GM12878 (cell line): ENCODE data around the gene TANC1. TPM values are rescaled to one million over a fixed set of nuclear protein-coding genes. Genes with fewer than 3 reads are reported as not detected.

Experiments
- ATAC-seq: fragments of 200-7000 bp; cut with Tn5 transposase; 3 replicates; pipeline ENCODE4 v1.9.1; 2020; ENCODE audit warnings: mild to moderate bottlenecking, moderate library complexity
- BruUV-seq: library from RNA; stranded (reverse); fragments of 400-500 nt; replicated peaks from 2 replicates; lab custom pipeline; 2021; lab: Mats Ljungman, UMichigan
- CTCF ChIA-PET: fragments of 300-600 bp; sonication (Branson Sonifier 250); formaldehyde crosslinking; extraction: SDS; loops from one replicate; lab custom pipeline; 2021; ENCODE audit warnings: inconsistent platforms; lab: Yijun Ruan, JAX
- POLR2A ChIA-PET: fragments of 350-600 bp; formaldehyde crosslinking; extraction: SDS; loops from one replicate; lab custom pipeline; 2021; ENCODE audit warnings: inconsistent platforms; lab: Charles Lee
- RAD21 ChIA-PET: fragments of 300-600 bp; sonication (Branson Sonifier 250); formaldehyde crosslinking; loops from one replicate; lab custom pipeline; 2023; ENCODE audit warnings: antibody characterized with exemption; ENCODE audit not compliant: unreplicated experiment; lab: Charles Lee
- SMC1A ChIA-PET: fragments of 300-600 bp; sonication (Branson Sonifier 250); formaldehyde crosslinking; loops from one replicate; lab custom pipeline; 2023; ENCODE audit not compliant: unreplicated experiment, uncharacterized antibody; lab: Charles Lee
- DNase-seq: peaks from one replicate; pipeline ENCODE4 v3.0.0-alpha.2; 2011; ENCODE audit warnings: low read depth, low spot score
- FAIRE-seq: peaks from 3 replicates; lab custom pipeline; 2011; peaks lifted over from hg19 to GRCh38; lab: Jason Lieb, UNC
- H2AFZ ChIP-seq: 2 replicates; pipeline ENCODE4 v1.6.0; 2011; ENCODE audit warnings: low read depth, low read length, control low read depth; ENCODE audit not compliant: control insufficient read depth
- H3K27ac ChIP-seq: 2 replicates; pipeline ENCODE4 v1.5.1; 2011; ENCODE audit warnings: control low read depth; ENCODE audit not compliant: control insufficient read depth, insufficient read depth
- H3K27me3 ChIP-seq, 2 experiments: replicated peaks in 1 of 2; 2 replicates each; pipeline versions ENCODE4 v1.6.0 to v1.6.1; 2011; ENCODE audit warnings: low read length in 1 of 2; ENCODE audit not compliant: control insufficient read depth in 2 of 2, insufficient read depth in 2 of 2
- H3K36me3 ChIP-seq, 2 experiments: 2 replicates each; pipeline ENCODE4 v1.5.1; 2011; ENCODE audit warnings: low read length in 1 of 2; ENCODE audit not compliant: control insufficient read depth in 2 of 2, insufficient read depth in 2 of 2
- H3K4me1 ChIP-seq: 2 replicates; pipeline ENCODE4 v1.6.1; 2011; ENCODE audit warnings: mild to moderate bottlenecking, low read length, moderate library complexity, mixed read lengths; ENCODE audit not compliant: control insufficient read depth, insufficient read depth
- H3K4me2 ChIP-seq: 2 replicates; pipeline ENCODE4 v1.6.0; 2011; ENCODE audit warnings: control low read depth; ENCODE audit not compliant: control insufficient read depth, insufficient read depth
- H3K4me3 ChIP-seq: fragments of 200-600 bp; sonication (generic); 2 replicates; pipeline ENCODE4 v1.5.1; 2016
- H3K79me2 ChIP-seq: 2 replicates; pipeline ENCODE4 v1.6.0; 2011; ENCODE audit warnings: low read length; ENCODE audit not compliant: control insufficient read depth, insufficient read depth
- H3K9ac ChIP-seq: 2 replicates; pipeline ENCODE4 v1.8.0; 2011; ENCODE audit warnings: low read length, control low read depth, mixed read lengths; ENCODE audit not compliant: control insufficient read depth, insufficient read depth
- H3K9me3 ChIP-seq: replicated peaks from 3 replicates; pipeline ENCODE4 v1.5.1; 2011; ENCODE audit warnings: mild to moderate bottlenecking, low read length; ENCODE audit not compliant: control insufficient read depth, insufficient read depth
- H4K20me1 ChIP-seq: 2 replicates; pipeline ENCODE4 v1.6.0; 2011; ENCODE audit not compliant: control insufficient read depth, insufficient read depth
- CHD4 ChIP-seq: fragments of 200-600 bp; sonication (generic); IDR thresholded peaks from 2 replicates; pipeline ENCODE4 v1.6.1; 2016; ENCODE audit warnings: mild to moderate bottlenecking
- HCFC1 ChIP-seq: fragments of 150-350 bp; IDR thresholded peaks from 2 replicates; pipeline ENCODE4 v1.6.1; 2014; ENCODE audit warnings: low read length
- IKZF2 ChIP-seq, 2 experiments: fragments of 450-650 bp; IDR thresholded peaks; 2 replicates each; pipeline ENCODE4 v1.6.1; 2017; ENCODE audit warnings: mild to moderate bottlenecking in 2 of 2, moderate library complexity in 2 of 2
- IRF3 ChIP-seq: fragments of 450-650 bp; IDR thresholded peaks from 2 replicates; pipeline ENCODE4 v1.6.1; 2014; ENCODE audit warnings: mild to moderate bottlenecking
- MTA2 ChIP-seq: fragments of 450-650 bp; IDR thresholded peaks from 2 replicates; pipeline ENCODE4 v1.6.1; 2016; ENCODE audit warnings: low read depth, mild to moderate bottlenecking, moderate library complexity
- MYB ChIP-seq: fragments of 150-350 bp; IDR thresholded peaks from 2 replicates; pipeline ENCODE4 v1.6.1; 2014; ENCODE audit warnings: mild to moderate bottlenecking, low read depth, low read length, borderline replicate concordance
- NFXL1 ChIP-seq: fragments of 450-650 bp; IDR thresholded peaks from 2 replicates; pipeline ENCODE4 v1.6.1; 2017; ENCODE audit warnings: antibody characterized with exemption, mild to moderate bottlenecking, borderline replicate concordance
- POLR2AphosphoS2 ChIP-seq: IDR thresholded peaks from 2 replicates; pipeline ENCODE4 v1.6.1; 2011; ENCODE audit warnings: low read depth, mild to moderate bottlenecking, low read length, improper control_type of control experiment, moderate library complexity
- REST ChIP-seq: IDR thresholded peaks from 2 replicates; pipeline ENCODE4 v1.6.1; 2012; ENCODE audit warnings: mild to moderate bottlenecking, low read depth, low read length
- TAF1 ChIP-seq: IDR thresholded peaks from 2 replicates; pipeline ENCODE4 v1.6.1; 2011; ENCODE audit warnings: mild to moderate bottlenecking, low read depth, low read length, borderline replicate concordance
- ZSCAN29 ChIP-seq: fragments of 450-650 bp; IDR thresholded peaks from 2 replicates; pipeline ENCODE4 v1.6.1; 2017; ENCODE audit warnings: mild to moderate bottlenecking, moderate library complexity
- WGBS: methylation state at CpG from one replicate; pipeline ENCODE4 v1.1.6; 2016; ENCODE audit warnings: low lambda C conversion rate; ENCODE audit not compliant: insufficient replicate concordance, insufficient coverage; ENCODE audit errors: missing lambda C conversion rate; 5-methylcytosine and 5-hydroxymethylcytosine counted together
- in situ Hi-C: fragments of 300-500 bp; cut with MboI; formaldehyde crosslinking; loops from 9 replicates; pipeline ENCODE4 v1.14.3; 2018; ENCODE audit warnings: mixed read lengths
- intact Hi-C: fragments of 100-400 bp; cut with micrococcal nuclease; formaldehyde crosslinking; loops from one replicate; pipeline ENCODE4 v1.14.2; 2022; ENCODE audit not compliant: unreplicated experiment
- polyA plus RNA-seq, 11 experiments: library from polyadenylated mRNA; depleted of rRNA in 4 of 11; unstranded in 6 of 11; stranded (reverse) in 5 of 11; fragments of >200 nt; fragmentation: Nextera tagmentation in 4 of 11; fragmentation: Illumina TruSeq in 1 of 11; extraction: Ambion mirVana in 4 of 11; extraction: Trizol in 1 of 11; gene quantifications; 1 replicate in 1 of 11; 2 replicates in 10 of 11; pipeline versions ENCODE4 v1.2.1 to v1.2.3, GENCODE V29; 2011 to 2016; ENCODE audit warnings: inconsistent platforms in 2 of 11, missing spikeins in 2 of 11, low read depth in 1 of 11
- total RNA-seq, 4 experiments: library from RNA; depleted of rRNA in 3 of 4; stranded (reverse); fragments of >200 nt in 3 of 4; fragmentation: Illumina TruSeq in 1 of 4; extraction: Trizol in 1 of 4; gene quantifications; 2 replicates each; pipeline versions ENCODE4 v1.2.1 to v1.2.3, GENCODE V29; 2013 to 2021

Gene TANC1
- total and polyA plus RNA-seq, 10 of the 15 experiments (the other 5 are each of a cell fraction or from before 2014, with no cell fraction given) = 0.05 to 5.0 (median 0.34) TPM

GRCh38 chr2:159074605-159075004 lies 106.2 kb downstream of the TANC1 start:
- DNase-seq (no peak), FAIRE-seq (no peak)
- BruUV-seq = no TSS peak

GRCh38 chr2:159075727-159076126 lies 107.3 kb downstream of the TANC1 start:
- no peak for TF ChIP-seq HCFC1
- TF ChIP-seq CHD4 = no peak
- TF ChIP-seq NFXL1 = no peak
- no peak for TF ChIP-seq MTA2
- TF ChIP-seq TAF1 = no peak
- TF ChIP-seq ZSCAN29 = no peak
- no peak for TF ChIP-seq MYB
- no peak for TF ChIP-seq POLR2AphosphoS2
- TF ChIP-seq REST = no peak
- no peaks in the 10 kb centered on the region for H3K36me3 ChIP-seq
- no peaks in the 10 kb centered on the region for H3K9me3 ChIP-seq
- no TSS peak for BruUV-seq
- ChIA-PET CTCF (no interaction called here), RAD21 (no interaction called here), POLR2A (no interaction called here), SMC1A (interaction anchor here (0.8 kb wide), 1 partner anchor 9 kb away, joined by 3 read pairs; no protein-coding TSS in a partner anchor)
- in situ Hi-C loops = no loop called here
- intact Hi-C loops = no loop called here
- ATAC-seq (no peak), FAIRE-seq (no peak), DNase-seq (no peak)
- no peaks in the 10 kb centered on the region for H3K79me2 ChIP-seq
- no peak overlapping the region for H3K27ac ChIP-seq
- no peak overlapping the region for H3K9ac ChIP-seq
- no peak overlapping the region for H3K4me2 ChIP-seq
- no peaks in the 10 kb centered on the region for H3K27me3 ChIP-seq
- no peak overlapping the region for H3K4me3 ChIP-seq
- no peaks in the 10 kb centered on the region for H4K20me1 ChIP-seq
- 61% methylated on average over 1 of the region's 1 CpG for WGBS
- H2AFZ ChIP-seq = no peak overlapping the region
- H3K4me1 ChIP-seq = no peaks in the 10 kb centered on the region

More at GRCh38 chr2:159074605-159075004, 106.2 kb downstream of the TANC1 start:
- no peaks in the 10 kb centered on the region for H3K9me3 ChIP-seq
- ATAC-seq = no peak
- H3K27ac ChIP-seq = no peak overlapping the region
- CTCF ChIA-PET = no interaction called here
- TF ChIP-seq IKZF2 (IDR thresholded peaks at IDR 0.05) = no peak
- TF ChIP-seq IRF3 = no peak
- TF ChIP-seq, all 136 proteins: peak for 0
- intact Hi-C loops = no loop called here
- Histone ChIP-seq H3K9ac (no peak overlapping the region), H3K4me2 (no peak overlapping the region), H3K36me3 (no peaks in the 10 kb centered on the region), H4K20me1 (no peaks in the 10 kb centered on the region), H2AFZ (no peak overlapping the region), H3K4me1 (no peaks in the 10 kb centered on the region), H3K27me3 (no peaks in the 10 kb centered on the region), H3K4me3 (no peak overlapping the region), H3K79me2 (no peaks in the 10 kb centered on the region)
- in situ Hi-C loops = no loop called here
- RAD21 ChIA-PET = interaction anchor here (0.6 kb wide), 1 partner anchor 38 kb away, joined by 3 read pairs; no protein-coding TSS in a partner anchor
- POLR2A ChIA-PET = no interaction called here
- SMC1A ChIA-PET = no interaction called here
- 59% methylated on average over 7 of the region's 7 CpGs for WGBS
